Measurements from ENCODE around the gene C1QTNF5. TPM values are rescaled to one million over a fixed set of nuclear protein-coding genes. Genes with fewer than 3 reads are reported as not detected.
A peak's percentile ranks its signal among the peaks of the same experiment; 100 is the strongest.

C1QTNF5 gene
- total and polyA plus RNA-seq, 2 of the 8 experiments (the other 6 are each of a cell fraction or from before 2014, with no cell fraction given) = 2.2 to 2.7 TPM

DNA sequence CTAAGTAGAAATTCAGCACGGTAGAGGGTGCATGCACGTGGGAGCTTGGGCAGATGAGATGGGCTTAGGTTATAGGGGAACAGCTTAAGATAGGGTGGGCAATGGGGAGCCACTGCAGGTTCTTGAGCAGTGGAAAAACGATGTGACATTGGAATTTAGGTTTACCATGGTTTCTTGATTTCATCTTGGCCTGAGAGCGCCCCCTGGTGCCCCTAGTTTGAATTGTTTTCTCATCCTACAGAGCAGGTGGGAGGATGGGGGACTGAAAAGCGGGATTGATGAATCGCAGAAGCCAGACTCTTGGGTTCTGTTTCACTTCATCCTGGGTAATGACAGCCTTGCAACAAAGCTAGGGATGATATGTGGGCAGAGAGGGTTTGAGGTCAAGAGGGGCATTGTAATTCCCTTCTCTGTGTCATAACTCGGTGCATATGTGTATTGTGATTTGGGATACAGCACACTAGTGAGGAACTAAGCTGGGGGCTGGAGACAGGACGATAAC is 17.1 kb downstream of the C1QTNF5 start:
- H3K9me3 ChIP-seq (ENCODE audit: insufficient read depth in 2 of 2, low read depth in 1 of 2, low read length in 1 of 2) = no peaks in the 10 kb centered on the region
- H2BK12ac ChIP-seq (ENCODE audit: low read depth, low read length) = peak overlapping the region; percentile 12; the same call in 1 of the 2 replicates
- FAIRE-seq (peak; percentile 81), DNase-seq (ENCODE audit: low read depth in 1 of 2, low spot score in 2 of 2) (peak in 1 of 2 experiments; percentile 98)
- H2BK120ac ChIP-seq (replicated peaks; ENCODE audit: low read depth, low read length) = no peak overlapping the region
- peak overlapping the region; percentile 20 for H4K91ac ChIP-seq (replicated peaks; ENCODE audit: insufficient read length, low read length)
- no peak overlapping the region for H2BK20ac ChIP-seq (ENCODE audit: low read length)
- H3K4me2 ChIP-seq (ENCODE audit: insufficient read depth in 1 of 2, low read depth in 2 of 2, low read length in 2 of 2) = peak overlapping the region in 1 of 2 experiments; percentile 1; a peak in 2 of 4 replicates
- no peak overlapping the region for H4K8ac ChIP-seq (ENCODE audit: extremely low read depth, insufficient read depth, low read length)
- no peak overlapping the region for H2AFZ ChIP-seq (ENCODE audit: low read length)
- no peaks in the 10 kb centered on the region for H3K79me1 ChIP-seq (ENCODE audit: low read depth, low read length)
- H3K9ac ChIP-seq (replicated peaks in 1 of 4; ENCODE audit: extremely low read depth in 1 of 4, low read depth in 3 of 4, low read length in 3 of 4) = no peak overlapping the region
- H4K5ac ChIP-seq (ENCODE audit: insufficient read length, low read depth, low read length) = no peak overlapping the region
- H3K23ac ChIP-seq (ENCODE audit: insufficient read length) = no peak overlapping the region
- CTCF ChIA-PET (ENCODE audit: partially characterized antibody) = interaction anchor here (0.6 to 16.8 kb wide), 59 partner anchors 14 to 934 kb away, joined by 3 to 415 read pairs (median 4); partner anchors contain the start of genes C1QTNF5, DPAGT1, MFRP and RNF26
- H2BK5ac ChIP-seq (ENCODE audit: low read depth, low read length) = no peak overlapping the region
- H3K4me3 ChIP-seq (ENCODE audit: extremely low read depth in 1 of 4, insufficient read depth in 2 of 4, low read depth in 3 of 4, low read length in 4 of 4) = no peak overlapping the region
- H3K23me2 ChIP-seq (ENCODE audit: low read depth, low read length) = peaks cover 7% of the 10 kb centered on the region; the same call in 1 of the 2 replicates
- no peak overlapping the region for H2AK5ac ChIP-seq (ENCODE audit: low read depth, low read length)
- peaks cover 10 to 25% (median 20%) of the 10 kb centered on the region in 4 experiments for H3K4me1 ChIP-seq (replicated peaks in 1 of 4; ENCODE audit: control insufficient read depth in 3 of 4, insufficient read depth in 4 of 4, low read length in 3 of 4)
- no peaks in the 10 kb centered on the region for H4K20me1 ChIP-seq (replicated peaks in 1 of 2; ENCODE audit: control insufficient read depth in 1 of 2, insufficient read depth in 2 of 2, low read length in 2 of 2)
- H3K18ac ChIP-seq (ENCODE audit: extremely low read depth, low read length) = no peak overlapping the region; the same call in 1 of the 2 replicates
- H3K27me3 ChIP-seq (replicated peaks in 1 of 4; ENCODE audit: control insufficient read depth in 3 of 4, extremely low read depth in 1 of 4, insufficient read depth in 3 of 4, low read length in 3 of 4) = peaks cover 0 to 3% (median 1%) of the 10 kb centered on the region in 4 experiments; a peak in 2 of 7 replicates
- 45% methylated on average over 8 of the region's 8 CpGs; no CpG with 5 or more reads in 1 of the 2 experiments for WGBS, 2 experiments (ENCODE audit: extremely low coverage in 1 of 2, insufficient coverage in 1 of 2, insufficient read length in 1 of 2, insufficient replicate concordance in 2 of 2, low coverage in 1 of 2, low lambda C conversion rate in 2 of 2, missing lambda C conversion rate in 1 of 2)
- no peak overlapping the region for H3K4ac ChIP-seq (replicated peaks; ENCODE audit: insufficient read length, low read depth, low read length)
- POLR2A ChIA-PET (ENCODE audit: partially characterized antibody) = interaction anchor here (0.6 to 5.2 kb wide), 14 partner anchors 11 to 282 kb away, joined by 3 to 29 read pairs (median 4); partner anchors contain the start of genes C1QTNF5, RNF26, THY1 and USP2
- H3K36me3 ChIP-seq (ENCODE audit: control insufficient read depth in 2 of 4, insufficient read depth in 4 of 4, low read length in 3 of 4) = no peaks in the 10 kb centered on the region
- H3K56ac ChIP-seq (replicated peaks; ENCODE audit: insufficient read length, low read depth, low read length) = no peak overlapping the region
- no peaks in the 10 kb centered on the region for H3K79me2 ChIP-seq (ENCODE audit: control insufficient read depth in 1 of 2, insufficient read depth in 2 of 2, low read length in 2 of 2)
- H2BK15ac ChIP-seq (ENCODE audit: low read length) = peak overlapping the region; percentile 10; the same call in 1 of the 2 replicates
- H3K14ac ChIP-seq (ENCODE audit: insufficient read length) = no peak overlapping the region
- no peak overlapping the region for H3K27ac ChIP-seq (ENCODE audit: low read depth, low read length)
- TF ChIP-seq, protein P1, sequence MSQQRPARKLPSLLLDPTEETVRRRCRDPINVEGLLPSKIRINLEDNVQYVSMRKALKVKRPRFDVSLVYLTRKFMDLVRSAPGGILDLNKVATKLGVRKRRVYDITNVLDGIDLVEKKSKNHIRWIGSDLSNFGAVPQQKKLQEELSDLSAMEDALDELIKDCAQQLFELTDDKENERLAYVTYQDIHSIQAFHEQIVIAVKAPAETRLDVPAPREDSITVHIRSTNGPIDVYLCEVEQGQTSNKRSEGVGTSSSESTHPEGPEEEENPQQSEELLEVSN (IDR thresholded peaks at IDR 0.05) = no peak
- peak; percentile 10; the same call in 1 of the 2 replicates for TF ChIP-seq SP1 (IDR thresholded peaks at IDR 0.05; ENCODE audit: low read depth, low read length)
- 0 out of 2 replicates have a peak, but pooled peaks have one; percentile 25 for TF ChIP-seq MAFK (IDR thresholded peaks at IDR 0.05; ENCODE audit: low read depth, low read length)
- no peak for TF ChIP-seq NRF1 (IDR thresholded peaks at IDR 0.05; ENCODE audit: low read depth, low read length)
- no peak for TF ChIP-seq FOSL1 (IDR thresholded peaks at IDR 0.05; ENCODE audit: insufficient read depth, low read depth, low read length)
- peak; percentile 60; the same call in 1 of the 2 replicates for TF ChIP-seq YY1 (IDR thresholded peaks at IDR 0.05; ENCODE audit: low read depth, low read length)
- TF ChIP-seq RAD21 (IDR thresholded peaks at IDR 0.05 in 1 of 2, conservative IDR thresholded peaks at IDR 0.05 in 1 of 2; ENCODE audit: low read depth in 2 of 2, low read length in 2 of 2) = peak; percentile 78 to 82
- peak in 2 of 3 experiments; percentile 83 to 89; a peak in 3 of 4 replicates for TF ChIP-seq CTCF (IDR thresholded peaks at IDR 0.05; ENCODE audit: control extremely low read depth in 1 of 3, insufficient read depth in 1 of 3, low read depth in 1 of 3, low read length in 3 of 3)
- TF ChIP-seq SRF (IDR thresholded peaks at IDR 0.05; ENCODE audit: low read depth, low read length) = no peak

Data from H1 (cell line).